GM12878 (cell line): ENCODE data around the gene DCDC2. TPM values are rescaled to one million over a fixed set of nuclear protein-coding genes. Genes with fewer than 3 reads are reported as not detected.

ENCODE experiments used
- ATAC-seq: fragments of 200-7000 bp; cut with Tn5 transposase; 3 replicates; pipeline ENCODE4 v1.9.1; 2020; ENCODE audit warnings: mild to moderate bottlenecking, moderate library complexity
- BruUV-seq: library from RNA; stranded (reverse); fragments of 400-500 nt; replicated peaks from 2 replicates; lab custom pipeline; 2021; lab: Mats Ljungman, UMichigan
- CTCF ChIA-PET: fragments of 300-600 bp; sonication (Branson Sonifier 250); formaldehyde crosslinking; extraction: SDS; loops from one replicate; lab custom pipeline; 2021; ENCODE audit warnings: inconsistent platforms; lab: Yijun Ruan, JAX
- POLR2A ChIA-PET: fragments of 350-600 bp; formaldehyde crosslinking; extraction: SDS; loops from one replicate; lab custom pipeline; 2021; ENCODE audit warnings: inconsistent platforms; lab: Charles Lee
- RAD21 ChIA-PET: fragments of 300-600 bp; sonication (Branson Sonifier 250); formaldehyde crosslinking; loops from one replicate; lab custom pipeline; 2023; ENCODE audit warnings: antibody characterized with exemption; ENCODE audit not compliant: unreplicated experiment; lab: Charles Lee
- SMC1A ChIA-PET: fragments of 300-600 bp; sonication (Branson Sonifier 250); formaldehyde crosslinking; loops from one replicate; lab custom pipeline; 2023; ENCODE audit not compliant: unreplicated experiment, uncharacterized antibody; lab: Charles Lee
- DNase-seq: peaks from one replicate; pipeline ENCODE4 v3.0.0-alpha.2; 2011; ENCODE audit warnings: low read depth, low spot score
- FAIRE-seq: peaks from 3 replicates; lab custom pipeline; 2011; peaks lifted over from hg19 to GRCh38; lab: Jason Lieb, UNC
- H2AFZ ChIP-seq: 2 replicates; pipeline ENCODE4 v1.6.0; 2011; ENCODE audit warnings: low read depth, low read length, control low read depth; ENCODE audit not compliant: control insufficient read depth
- H3K27ac ChIP-seq: 2 replicates; pipeline ENCODE4 v1.5.1; 2011; ENCODE audit warnings: control low read depth; ENCODE audit not compliant: control insufficient read depth, insufficient read depth
- H3K27me3 ChIP-seq, 2 experiments: replicated peaks in 1 of 2; 2 replicates each; pipeline versions ENCODE4 v1.6.0 to v1.6.1; 2011; ENCODE audit warnings: low read length in 1 of 2; ENCODE audit not compliant: control insufficient read depth in 2 of 2, insufficient read depth in 2 of 2
- H3K36me3 ChIP-seq, 2 experiments: 2 replicates each; pipeline ENCODE4 v1.5.1; 2011; ENCODE audit warnings: low read length in 1 of 2; ENCODE audit not compliant: control insufficient read depth in 2 of 2, insufficient read depth in 2 of 2
- H3K4me1 ChIP-seq: 2 replicates; pipeline ENCODE4 v1.6.1; 2011; ENCODE audit warnings: mild to moderate bottlenecking, low read length, moderate library complexity, mixed read lengths; ENCODE audit not compliant: control insufficient read depth, insufficient read depth
- H3K4me2 ChIP-seq: 2 replicates; pipeline ENCODE4 v1.6.0; 2011; ENCODE audit warnings: control low read depth; ENCODE audit not compliant: control insufficient read depth, insufficient read depth
- H3K4me3 ChIP-seq: fragments of 200-600 bp; sonication (generic); 2 replicates; pipeline ENCODE4 v1.5.1; 2016
- H3K79me2 ChIP-seq: 2 replicates; pipeline ENCODE4 v1.6.0; 2011; ENCODE audit warnings: low read length; ENCODE audit not compliant: control insufficient read depth, insufficient read depth
- H3K9ac ChIP-seq: 2 replicates; pipeline ENCODE4 v1.8.0; 2011; ENCODE audit warnings: low read length, control low read depth, mixed read lengths; ENCODE audit not compliant: control insufficient read depth, insufficient read depth
- H3K9me3 ChIP-seq: replicated peaks from 3 replicates; pipeline ENCODE4 v1.5.1; 2011; ENCODE audit warnings: mild to moderate bottlenecking, low read length; ENCODE audit not compliant: control insufficient read depth, insufficient read depth
- H4K20me1 ChIP-seq: 2 replicates; pipeline ENCODE4 v1.6.0; 2011; ENCODE audit not compliant: control insufficient read depth, insufficient read depth
- BCL11A ChIP-seq: IDR thresholded peaks from 2 replicates; pipeline ENCODE4 v1.6.1; 2011; ENCODE audit warnings: low read depth, low read length
- NFXL1 ChIP-seq: fragments of 450-650 bp; IDR thresholded peaks from 2 replicates; pipeline ENCODE4 v1.6.1; 2017; ENCODE audit warnings: antibody characterized with exemption, mild to moderate bottlenecking, borderline replicate concordance
- NFYA ChIP-seq: IDR thresholded peaks from 2 replicates; pipeline ENCODE4 v1.6.1; 2011; ENCODE audit warnings: low read depth, mild to moderate bottlenecking, low read length, improper control_type of control experiment, borderline replicate concordance
- PKNOX1 ChIP-seq: fragments of 450-650 bp; IDR thresholded peaks from 2 replicates; pipeline ENCODE4 v1.6.1; 2016; ENCODE audit warnings: mild to moderate bottlenecking
- ZNF217 ChIP-seq: fragments of 450-650 bp; IDR thresholded peaks from 2 replicates; pipeline ENCODE4 v1.6.1; 2017; ENCODE audit warnings: antibody characterized with exemption, mild to moderate bottlenecking
- WGBS: methylation state at CpG from one replicate; pipeline ENCODE4 v1.1.6; 2016; ENCODE audit warnings: low lambda C conversion rate; ENCODE audit not compliant: insufficient replicate concordance, insufficient coverage; ENCODE audit errors: missing lambda C conversion rate; 5-methylcytosine and 5-hydroxymethylcytosine counted together
- in situ Hi-C: fragments of 300-500 bp; cut with MboI; formaldehyde crosslinking; loops from 9 replicates; pipeline ENCODE4 v1.14.3; 2018; ENCODE audit warnings: mixed read lengths
- intact Hi-C: fragments of 100-400 bp; cut with micrococcal nuclease; formaldehyde crosslinking; loops from one replicate; pipeline ENCODE4 v1.14.2; 2022; ENCODE audit not compliant: unreplicated experiment
- polyA plus RNA-seq, 11 experiments: library from polyadenylated mRNA; depleted of rRNA in 4 of 11; unstranded in 6 of 11; stranded (reverse) in 5 of 11; fragments of >200 nt; fragmentation: Nextera tagmentation in 4 of 11; fragmentation: Illumina TruSeq in 1 of 11; extraction: Ambion mirVana in 4 of 11; extraction: Trizol in 1 of 11; gene quantifications; 1 replicate in 1 of 11; 2 replicates in 10 of 11; pipeline versions ENCODE4 v1.2.1 to v1.2.3, GENCODE V29; 2011 to 2016; ENCODE audit warnings: inconsistent platforms in 2 of 11, missing spikeins in 2 of 11, low read depth in 1 of 11
- total RNA-seq, 4 experiments: library from RNA; depleted of rRNA in 3 of 4; stranded (reverse); fragments of >200 nt in 3 of 4; fragmentation: Illumina TruSeq in 1 of 4; extraction: Trizol in 1 of 4; gene quantifications; 2 replicates each; pipeline versions ENCODE4 v1.2.1 to v1.2.3, GENCODE V29; 2013 to 2021
- TF ChIP-seq, protein P1 (sequence below): fragments of 450-650 bp; IDR thresholded peaks from 2 replicates; pipeline ENCODE4 v1.6.1; 2017; ENCODE audit warnings: low read depth, mild to moderate bottlenecking, moderate library complexity

The DCDC2 gene
- total and polyA plus RNA-seq, 10 of the 15 experiments (the other 5 are each of a cell fraction or from before 2014, with no cell fraction given) = under 0.01 to 0.03 TPM; not detected in 8

DNA sequence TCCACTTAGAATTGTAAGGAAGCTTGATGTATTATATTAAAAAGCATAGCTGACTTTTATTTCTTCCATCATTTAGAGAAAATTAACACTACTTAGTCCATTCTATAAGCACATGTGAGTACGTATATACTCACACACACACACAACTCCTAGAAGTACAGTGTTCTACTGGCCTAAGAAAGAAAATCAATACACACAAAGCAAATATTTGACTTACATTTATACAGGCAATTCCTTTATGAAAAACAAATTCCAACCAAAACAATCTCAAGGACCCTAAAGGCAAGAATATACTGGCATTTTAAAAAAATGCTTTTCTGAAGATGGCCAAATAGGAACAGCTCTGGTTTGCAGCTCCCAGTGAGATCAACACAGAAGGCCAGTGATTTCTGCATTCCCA is 160.0 kb downstream of the DCDC2 start:
- in situ Hi-C loops (no loop called here), intact Hi-C loops (no loop called here)
- WGBS = 0% methylated on average over 1 of the region's 1 CpG
- H3K36me3 ChIP-seq = no peaks in the 10 kb centered on the region
- H3K9ac ChIP-seq = no peak overlapping the region
- BruUV-seq = no TSS peak
- no peak overlapping the region for H2AFZ ChIP-seq
- FAIRE-seq = no peak
- H3K9me3 ChIP-seq = no peaks in the 10 kb centered on the region
- ATAC-seq = no peak
- RAD21 ChIA-PET = no interaction called here
- H3K4me3 ChIP-seq = no peak overlapping the region
- H4K20me1 ChIP-seq = no peaks in the 10 kb centered on the region
- CTCF ChIA-PET = no interaction called here
- POLR2A ChIA-PET = no interaction called here
- TF ChIP-seq NFXL1 (no peak), PKNOX1 (no peak), BCL11A (no peak), NFYA (no peak), ZNF217 (no peak)
- TF ChIP-seq, protein P1, sequence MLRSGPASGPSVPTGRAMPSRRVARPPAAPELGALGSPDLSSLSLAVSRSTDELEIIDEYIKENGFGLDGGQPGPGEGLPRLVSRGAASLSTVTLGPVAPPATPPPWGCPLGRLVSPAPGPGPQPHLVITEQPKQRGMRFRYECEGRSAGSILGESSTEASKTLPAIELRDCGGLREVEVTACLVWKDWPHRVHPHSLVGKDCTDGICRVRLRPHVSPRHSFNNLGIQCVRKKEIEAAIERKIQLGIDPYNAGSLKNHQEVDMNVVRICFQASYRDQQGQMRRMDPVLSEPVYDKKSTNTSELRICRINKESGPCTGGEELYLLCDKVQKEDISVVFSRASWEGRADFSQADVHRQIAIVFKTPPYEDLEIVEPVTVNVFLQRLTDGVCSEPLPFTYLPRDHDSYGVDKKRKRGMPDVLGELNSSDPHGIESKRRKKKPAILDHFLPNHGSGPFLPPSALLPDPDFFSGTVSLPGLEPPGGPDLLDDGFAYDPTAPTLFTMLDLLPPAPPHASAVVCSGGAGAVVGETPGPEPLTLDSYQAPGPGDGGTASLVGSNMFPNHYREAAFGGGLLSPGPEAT = no peak
- H3K4me1 ChIP-seq = no peaks in the 10 kb centered on the region
- H3K27ac ChIP-seq = no peak overlapping the region
- no peaks in the 10 kb centered on the region for H3K79me2 ChIP-seq
- no peak overlapping the region for H3K4me2 ChIP-seq
- DNase-seq = no peak
- SMC1A ChIA-PET = interaction anchor here (1.3 kb wide), 1 partner anchor 12 kb away, joined by 4 read pairs; no protein-coding TSS in a partner anchor
- H3K27me3 ChIP-seq = no peaks in the 10 kb centered on the region; a peak in 1 of 4 replicates
